ENCODE data around the gene THAP7. TPM values are rescaled to one million over a fixed set of nuclear protein-coding genes. Genes with fewer than 3 reads are reported as not detected.
A peak's percentile ranks its signal among the peaks of the same experiment; 100 is the strongest.

THAP7 gene
- polyA plus RNA-seq, 1 donor: 19.8 TPM

- DNase-seq: no peak
Measured at GRCh38 chr22:21030621-21031544, 29.0 kb upstream of the THAP7 start.

- no peak for DNase-seq
Measured at GRCh38 chr22:21030032-21030431, 28.1 kb upstream of the THAP7 start.

GRCh38 chr22:21029486-21030025, 27.6 kb upstream of the THAP7 start:
- DNase-seq: no peak

- DNase-seq: no peak
Measured at GRCh38 chr22:21028277-21029251, 26.6 kb upstream of the THAP7 start.

GRCh38 chr22:21026783-21027692, 25.1 kb upstream of the THAP7 start:
- DNase-seq: peak; percentile 51

- DNase-seq: no peak
Measured at GRCh38 chr22:21025763-21026755, 24.1 kb upstream of the THAP7 start.

- DNase-seq: no peak
Measured at GRCh38 chr22:21025266-21025665, 23.3 kb upstream of the THAP7 start.

GRCh38 chr22:21022955-21023614, 21.2 kb upstream of the THAP7 start:
- DNase-seq: no peak

GRCh38 chr22:21022507-21022906, 20.6 kb upstream of the THAP7 start:
- no peak for DNase-seq

GRCh38 chr22:21020802-21021429, 19.0 kb upstream of the THAP7 start:
- DNase-seq: no peak

GRCh38 chr22:21018314-21018713, 16.4 kb upstream of the THAP7 start:
- no peak for DNase-seq

GRCh38 chr22:21016644-21017420, 14.9 kb upstream of the THAP7 start:
- no peak for DNase-seq

GRCh38 chr22:21015466-21016006, 13.6 kb upstream of the THAP7 start:
- no peak for DNase-seq

- DNase-seq: peak; percentile 51
Measured at GRCh38 chr22:21014726-21015465, 13.0 kb upstream of the THAP7 start, which contains the start of gene P2RX6. Gene P2RX6 (plus strand): TSS chr22:21015165. CDS start chr22:21015175, 10 bp downstream.

- DNase-seq: peak; percentile 87
Measured at GRCh38 chr22:21014202-21014725, 12.3 kb upstream of the THAP7 start.

GRCh38 chr22:21013657-21014201, 11.8 kb upstream of the THAP7 start:
- DNase-seq: no peak
